ENCODE data around the gene CACNA1E. TPM values are rescaled to one million over a fixed set of nuclear protein-coding genes. Genes with fewer than 3 reads are reported as not detected.

CACNA1E gene
- total and polyA plus RNA-seq, 2 of the 4 experiments (the other 2 are of a cell fraction) = not detected

DNA sequence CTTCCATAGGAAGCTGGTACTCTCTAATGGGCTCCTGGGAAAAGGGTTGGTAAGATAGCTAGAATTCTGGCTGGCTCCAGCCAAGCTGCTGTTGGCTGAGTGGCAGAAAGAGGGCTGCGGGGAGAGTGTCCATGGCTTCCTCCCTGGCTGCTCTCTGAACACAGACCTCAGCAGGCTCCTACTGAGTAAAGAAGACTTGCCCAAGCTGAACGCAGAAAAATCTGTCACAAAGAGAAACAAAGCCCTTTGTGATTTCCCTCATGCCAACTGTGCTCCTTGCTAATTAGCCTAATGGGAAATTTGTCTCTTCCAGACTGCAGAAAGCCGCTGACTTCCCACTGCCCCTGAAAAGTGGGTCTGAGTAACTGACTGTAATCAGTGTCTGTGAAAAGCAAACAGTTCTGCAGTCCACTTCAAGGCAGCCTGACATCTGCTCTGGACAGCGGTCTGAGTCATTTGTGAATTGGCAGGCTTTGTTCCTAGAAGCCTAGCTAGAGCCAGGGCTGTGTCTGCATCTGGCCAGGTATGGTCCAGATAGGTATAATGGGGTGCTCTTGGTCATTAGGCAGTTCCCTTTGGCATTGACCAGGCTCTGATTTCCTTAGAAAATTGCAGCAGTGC lies 295.4 kb downstream of the CACNA1E start:
- no peaks in the 10 kb centered on the region for H3K27me3 ChIP-seq (ENCODE audit: control insufficient read depth, insufficient read depth, low read length)
- H4K8ac ChIP-seq (ENCODE audit: low read depth in 2 of 2, low read length in 2 of 2) = no peak overlapping the region
- no peak overlapping the region for H3K14ac ChIP-seq (replicated peaks; ENCODE audit: low read depth, low read length)
- no TSS peak for BruUV-seq (replicated peaks)
- DNase-seq = no peak
- H3K4me1 ChIP-seq (ENCODE audit: control insufficient read depth, insufficient read depth, low read length) = no peaks in the 10 kb centered on the region
- H3K4me3 ChIP-seq (ENCODE audit: insufficient read depth, low read depth, low read length) = no peak overlapping the region
- no peak overlapping the region for H2AFZ ChIP-seq (replicated peaks; ENCODE audit: low read length, poor library complexity)
- H3K4ac ChIP-seq (ENCODE audit: low read depth, low read length) = no peak overlapping the region
- H2BK15ac ChIP-seq (ENCODE audit: low read depth, low read length) = no peak overlapping the region
- H3K9me1 ChIP-seq (ENCODE audit: insufficient read depth, low read length) = no peaks in the 10 kb centered on the region
- no peak overlapping the region for H3K4me2 ChIP-seq (ENCODE audit: low read depth, low read length)
- no peak overlapping the region for H2BK120ac ChIP-seq (ENCODE audit: low read depth, low read length)
- dilution Hi-C loops (cut with HindIII; ENCODE audit: low sequenced_read_pairs, unreplicated experiment) (no loop called here), in situ Hi-C loops (cut with MboI; ENCODE audit: low sequenced_read_pairs) (no loop called here), intact Hi-C loops (cut with micrococcal nuclease) (no loop called here)
- H3K56ac ChIP-seq (ENCODE audit: extremely low read depth, insufficient read depth, low read length) = no peak overlapping the region
- no peaks in the 10 kb centered on the region for H3K36me3 ChIP-seq (ENCODE audit: control insufficient read depth, insufficient read depth, low read length)
- H3K27ac ChIP-seq (ENCODE audit: insufficient read depth, low read length) = no peak overlapping the region
- H3K79me1 ChIP-seq (ENCODE audit: low read depth in 1 of 2, low read length in 2 of 2) = no peaks in the 10 kb centered on the region
- peaks cover 19% of the 10 kb centered on the region for H3K9me3 ChIP-seq (ENCODE audit: control insufficient read depth, insufficient read depth, low read length)
- no peak overlapping the region for H2BK20ac ChIP-seq (ENCODE audit: low read depth, low read length)
- no peak for ATAC-seq (ENCODE audit: low read depth)
- POLR2A ChIA-PET (ENCODE audit: unreplicated experiment) = no interaction called here
- WGBS, 2 experiments (ENCODE audit: extremely low coverage in 2 of 2, insufficient read length in 1 of 2) = no CpG with 5 or more reads among the region's 4 CpGs
- no peaks in the 10 kb centered on the region for H4K20me1 ChIP-seq (ENCODE audit: insufficient read depth, low read length)
- no peak overlapping the region for H3K23ac ChIP-seq (ENCODE audit: low read depth, low read length)
- H2BK5ac ChIP-seq (ENCODE audit: low read depth, low read length, poor library complexity, severe bottlenecking) = no peak overlapping the region
- no peak overlapping the region for H2AK9ac ChIP-seq (replicated peaks; ENCODE audit: low read depth, low read length, poor library complexity)
- CTCF ChIA-PET = no interaction called here
- H4K91ac ChIP-seq (ENCODE audit: insufficient read depth, low read depth, low read length) = no peak overlapping the region
- H2AK5ac ChIP-seq (ENCODE audit: low read depth, low read length) = no peak overlapping the region
- no peak overlapping the region for H4K5ac ChIP-seq (ENCODE audit: low read depth, low read length)
- no peak overlapping the region for H3K9ac ChIP-seq (ENCODE audit: low read depth, low read length)
- H3K18ac ChIP-seq (ENCODE audit: low read depth, low read length) = no peak overlapping the region
- TF ChIP-seq RFX5 (IDR thresholded peaks at IDR 0.05; ENCODE audit: low read depth, low read length) (no peak), RAD21 (IDR thresholded peaks at IDR 0.05; ENCODE audit: low read length) (no peak), POLR2A (IDR thresholded peaks at IDR 0.05; ENCODE audit: low read depth, low read length) (no peak)

Data from IMR-90 (cell line).